RWPE2 (cell line): Measurements from ENCODE around the gene PKNOX2.

Experiments
- ATAC-seq: fragments of 200-7000 bp; cut with Tn5 transposase; 3 replicates; pipeline ENCODE4 v1.9.1; 2021; ENCODE audit warnings: low read depth
- DNase-seq: peaks from one replicate; pipeline ENCODE4 v3.0.0-alpha.2; 2020; ENCODE audit warnings: low spot score
- H3K27ac ChIP-seq: fragments of 450-650 bp; 2 replicates; pipeline ENCODE4 v1.5.1; 2017; ENCODE audit warnings: mild to moderate bottlenecking; ENCODE audit not compliant: poor library complexity, severe bottlenecking
- H3K27me3 ChIP-seq: fragments of 250-450 bp; sonication (Bioruptor Pico); 2 replicates; pipeline ENCODE4 v1.5.1; 2021; ENCODE audit warnings: mild to moderate bottlenecking, moderate library complexity; ENCODE audit not compliant: insufficient read depth, poor library complexity, severe bottlenecking
- H3K36me3 ChIP-seq: fragments of 250-450 bp; sonication (Bioruptor Pico); 2 replicates; pipeline ENCODE4 v1.5.1; 2020; ENCODE audit warnings: low read depth, mild to moderate bottlenecking, moderate library complexity
- H3K4me1 ChIP-seq: fragments of 250-450 bp; sonication (Bioruptor Pico); 2 replicates; pipeline ENCODE4 v1.5.1; 2021; ENCODE audit warnings: mild to moderate bottlenecking, moderate library complexity; ENCODE audit not compliant: insufficient read depth, poor library complexity, severe bottlenecking
- H3K4me3 ChIP-seq: fragments of 250-450 bp; sonication (Bioruptor Pico); 2 replicates; pipeline ENCODE4 v1.5.1; 2021; ENCODE audit warnings: mild to moderate bottlenecking, moderate library complexity; ENCODE audit not compliant: severe bottlenecking
- H3K9me3 ChIP-seq: fragments of 250-450 bp; sonication (Bioruptor Pico); 2 replicates; pipeline ENCODE4 v1.5.1; 2021; ENCODE audit warnings: mild to moderate bottlenecking, moderate library complexity; ENCODE audit not compliant: severe bottlenecking
- CTCF ChIP-seq: fragments of 450-650 bp; IDR thresholded peaks from one replicate; pipeline ENCODE4 v1.5.1; 2017; ENCODE audit warnings: mild to moderate bottlenecking, moderate library complexity; ENCODE audit not compliant: poor library complexity, severe bottlenecking

Gene PKNOX2

GRCh38 chr11:125457814-125458343 is 293.3 kb downstream of the PKNOX2 start:
- Histone ChIP-seq H3K27me3 (no peaks in the 10 kb centered on the region), H3K9me3 (no peaks in the 10 kb centered on the region), H3K4me1 (no peaks in the 10 kb centered on the region), H3K27ac (no peak overlapping the region), H3K36me3 (no peaks in the 10 kb centered on the region), H3K4me3 (no peak overlapping the region)
- ATAC-seq: no peak
- TF ChIP-seq CTCF: no peak
- no peak for DNase-seq

GRCh38 chr11:125460275-125460674 is 295.7 kb downstream of the PKNOX2 start:
- no peak overlapping the region for H3K27ac ChIP-seq
- no peaks in the 10 kb centered on the region for H3K4me1 ChIP-seq
- TF ChIP-seq CTCF: no peak
- ATAC-seq: no peak
- H3K36me3 ChIP-seq: no peaks in the 10 kb centered on the region
- DNase-seq: no peak
- no peaks in the 10 kb centered on the region for H3K9me3 ChIP-seq
- H3K27me3 ChIP-seq: no peaks in the 10 kb centered on the region
- no peak overlapping the region for H3K4me3 ChIP-seq

- Histone ChIP-seq H3K4me1 (no peaks in the 10 kb centered on the region), H3K9me3 (no peaks in the 10 kb centered on the region), H3K4me3 (no peak overlapping the region), H3K27me3 (no peaks in the 10 kb centered on the region), H3K36me3 (no peaks in the 10 kb centered on the region), H3K27ac (no peak overlapping the region)
- DNase-seq: no peak
- TF ChIP-seq CTCF: no peak
- ATAC-seq: no peak
These were observed 299.2 kb downstream of the PKNOX2 start for GRCh38 chr11:125463590-125464269.

GRCh38 chr11:125464270-125464662 is 299.7 kb downstream of the PKNOX2 start:
- Histone ChIP-seq H3K4me1 (no peaks in the 10 kb centered on the region), H3K9me3 (no peaks in the 10 kb centered on the region), H3K27me3 (no peaks in the 10 kb centered on the region), H3K36me3 (no peaks in the 10 kb centered on the region), H3K4me3 (no peak overlapping the region), H3K27ac (no peak overlapping the region)
- TF ChIP-seq CTCF: no peak
- ATAC-seq: peak; percentile 45; the same call in 1 of the 3 replicates
- no peak for DNase-seq

GRCh38 chr11:125464666-125465065 is 300.1 kb downstream of the PKNOX2 start:
- Histone ChIP-seq H3K36me3 (no peaks in the 10 kb centered on the region), H3K9me3 (no peaks in the 10 kb centered on the region), H3K4me3 (no peak overlapping the region), H3K27ac (no peak overlapping the region), H3K27me3 (no peaks in the 10 kb centered on the region), H3K4me1 (no peaks in the 10 kb centered on the region)
- ATAC-seq: no peak
- TF ChIP-seq CTCF: no peak
- DNase-seq: no peak
